ENCODE measurements around the gene RBM8A.

DNA sequence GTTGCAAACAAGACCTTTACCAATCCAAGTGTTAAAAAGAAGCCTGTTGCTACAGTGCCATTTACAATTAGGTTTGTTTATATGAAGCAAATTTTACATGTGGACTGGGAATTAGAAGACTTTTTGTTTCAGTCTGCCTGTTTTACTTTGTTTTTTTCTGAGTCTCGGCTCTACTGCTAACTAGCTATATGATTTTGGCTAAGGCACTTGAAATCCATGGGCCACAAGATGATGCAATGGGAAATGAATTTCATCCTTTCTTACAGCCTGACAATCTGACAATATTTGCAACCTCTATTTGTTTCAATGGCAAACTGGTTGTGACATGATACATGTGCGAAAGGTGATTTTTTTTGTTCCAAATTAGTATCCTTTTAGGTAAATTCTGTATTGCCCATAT, 5.0 kb downstream of the RBM8A start:
- TF ChIP-seq, protein P1, sequence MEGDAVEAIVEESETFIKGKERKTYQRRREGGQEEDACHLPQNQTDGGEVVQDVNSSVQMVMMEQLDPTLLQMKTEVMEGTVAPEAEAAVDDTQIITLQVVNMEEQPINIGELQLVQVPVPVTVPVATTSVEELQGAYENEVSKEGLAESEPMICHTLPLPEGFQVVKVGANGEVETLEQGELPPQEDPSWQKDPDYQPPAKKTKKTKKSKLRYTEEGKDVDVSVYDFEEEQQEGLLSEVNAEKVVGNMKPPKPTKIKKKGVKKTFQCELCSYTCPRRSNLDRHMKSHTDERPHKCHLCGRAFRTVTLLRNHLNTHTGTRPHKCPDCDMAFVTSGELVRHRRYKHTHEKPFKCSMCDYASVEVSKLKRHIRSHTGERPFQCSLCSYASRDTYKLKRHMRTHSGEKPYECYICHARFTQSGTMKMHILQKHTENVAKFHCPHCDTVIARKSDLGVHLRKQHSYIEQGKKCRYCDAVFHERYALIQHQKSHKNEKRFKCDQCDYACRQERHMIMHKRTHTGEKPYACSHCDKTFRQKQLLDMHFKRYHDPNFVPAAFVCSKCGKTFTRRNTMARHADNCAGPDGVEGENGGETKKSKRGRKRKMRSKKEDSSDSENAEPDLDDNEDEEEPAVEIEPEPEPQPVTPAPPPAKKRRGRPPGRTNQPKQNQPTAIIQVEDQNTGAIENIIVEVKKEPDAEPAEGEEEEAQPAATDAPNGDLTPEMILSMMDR (IDR thresholded peaks at IDR 0.05) = no peak
- no peak for TF ChIP-seq POLR2A (IDR thresholded peaks at IDR 0.05)

Data from lower leg skin (tissue), 3 donors.